Measurements from ENCODE around the gene PCSK4. TPM values are rescaled to one million over a fixed set of nuclear protein-coding genes. Genes with fewer than 3 reads are reported as not detected.
"Not testable (repeated sequence)": the region's sequence is repeated elsewhere in the genome, so short reads cannot be mapped to it uniquely, and the experiment has no call there.

Gene PCSK4
- polyA plus RNA-seq, 5 donors, result 2.7 to 6.0 (median 3.7) TPM

- DNase-seq, result no peak
Observed at GRCh38 chr19:1505991-1506881, 16.1 kb upstream of the PCSK4 start.

GRCh38 chr19:1505012-1505411 is 14.9 kb upstream of the PCSK4 start:
- DNase-seq, result no peak

- no peak for DNase-seq
Observed at GRCh38 chr19:1503925-1504773, 14.0 kb upstream of the PCSK4 start.

GRCh38 chr19:1503089-1503924 is 13.2 kb upstream of the PCSK4 start:
- DNase-seq, result no peak

- DNase-seq, result no peak
Observed at GRCh38 chr19:1502433-1503088, 12.4 kb upstream of the PCSK4 start.

- DNase-seq, result no peak
Observed at GRCh38 chr19:1501200-1501595, 11.0 kb upstream of the PCSK4 start.

GRCh38 chr19:1499231-1499630 is 9.1 kb upstream of the PCSK4 start:
- DNase-seq, result not testable (repeated sequence)

- DNase-seq, result no peak
Observed at GRCh38 chr19:1497578-1498235, 7.6 kb upstream of the PCSK4 start.

GRCh38 chr19:1496714-1497577 is 6.8 kb upstream of the PCSK4 start:
- no peak for DNase-seq

- no peak for DNase-seq
Observed at GRCh38 chr19:1495799-1496713, 5.9 kb upstream of the PCSK4 start.

- no peak for DNase-seq
Observed at GRCh38 chr19:1495051-1495798, 5.1 kb upstream of the PCSK4 start.

GRCh38 chr19:1494115-1494815 is 4.1 kb upstream of the PCSK4 start:
- no peak for DNase-seq

GRCh38 chr19:1492474-1493006 is 2.4 kb upstream of the PCSK4 start:
- DNase-seq, result no peak

GRCh38 chr19:1491849-1492170 is 1.7 kb upstream of the PCSK4 start:
- DNase-seq, result no peak

GRCh38 chr19:1491114-1491848 is 1.1 kb upstream of the PCSK4 start, which contains the start of gene REEP6:
TSS of gene REEP6 (plus strand) at chr19:1491181. CDS start at chr19:1491270, 89 bp downstream.
- no peak for DNase-seq
